Activated T-cell treated with anti-CD3 and anti-CD28 coated beads for 1 hour (primary cell): ENCODE measurements around the gene COLGALT1.
"Not testable (repeated sequence)": the region's sequence is repeated elsewhere in the genome, so short reads cannot be mapped to it uniquely, and the experiment has no call there.

Experiments
- DNase-seq: peaks from one replicate; pipeline ENCODE4 v3.0.0-alpha.2; 2020; ENCODE audit warnings: low read depth

COLGALT1 gene

GRCh38 chr19:17555480-17555928, at the start of gene COLGALT1:
TSS of gene COLGALT1 (plus strand) at chr19:17555649. CDS start at chr19:17555714, 65 bp downstream.
- peak; percentile 99 for DNase-seq

GRCh38 chr19:17506745-17507144, 48.7 kb upstream of the COLGALT1 start:
- no peak for DNase-seq

GRCh38 chr19:17508558-17508933, 46.9 kb upstream of the COLGALT1 start:
- not testable (repeated sequence) for DNase-seq

- DNase-seq, result no peak
These were observed 45.0 kb upstream of the COLGALT1 start for GRCh38 chr19:17510220-17510993.

- peak; percentile 73 for DNase-seq
These were observed 43.5 kb upstream of the COLGALT1 start for GRCh38 chr19:17511724-17512573.

- DNase-seq, result no peak
These were observed 42.9 kb upstream of the COLGALT1 start for GRCh38 chr19:17512574-17512939.

GRCh38 chr19:17515408-17516149, 39.9 kb upstream of the COLGALT1 start:
- no peak for DNase-seq

- DNase-seq, result no peak
These were observed 37.6 kb upstream of the COLGALT1 start for GRCh38 chr19:17517898-17518297.

GRCh38 chr19:17518654-17519053, 36.8 kb upstream of the COLGALT1 start:
- not testable (repeated sequence) for DNase-seq

- no peak for DNase-seq
These were observed 35.5 kb upstream of the COLGALT1 start for GRCh38 chr19:17519967-17520366.

GRCh38 chr19:17520865-17521264, 34.6 kb upstream of the COLGALT1 start:
- DNase-seq, result no peak

- peak; percentile 19 for DNase-seq
These were observed 32.2 kb upstream of the COLGALT1 start for GRCh38 chr19:17522988-17523872.

- no peak for DNase-seq
These were observed 30.8 kb upstream of the COLGALT1 start for GRCh38 chr19:17524651-17525050.

- no peak for DNase-seq
These were observed 30.3 kb upstream of the COLGALT1 start for GRCh38 chr19:17525141-17525540.

GRCh38 chr19:17526922-17527321, 28.5 kb upstream of the COLGALT1 start:
- no peak for DNase-seq

- no peak for DNase-seq
These were observed 28.1 kb upstream of the COLGALT1 start for GRCh38 chr19:17527326-17527725.

GRCh38 chr19:17528610-17529009, 26.8 kb upstream of the COLGALT1 start:
- DNase-seq, result no peak

- no peak for DNase-seq
These were observed 25.9 kb upstream of the COLGALT1 start for GRCh38 chr19:17529239-17530158.

- no peak for DNase-seq
These were observed 24.9 kb upstream of the COLGALT1 start for GRCh38 chr19:17530586-17530985.

- DNase-seq, result no peak
These were observed 23.3 kb upstream of the COLGALT1 start for GRCh38 chr19:17532116-17532515.
